A673 (cell line): ENCODE results near the gene DHPS.

Experiments used
- CTCF ChIP-seq: fragments of 300-800, 200-600 bp; sonication (generic); conservative IDR thresholded peaks from 2 replicates; pipeline ENCODE4 v1.5.1; 2017; ENCODE audit warnings: low read depth, mild to moderate bottlenecking, antibody characterized with exemption, low read length, moderate library complexity, mixed read lengths
- EZH2 ChIP-seq: fragments of 200-600 bp; sonication (generic); IDR thresholded peaks from 2 replicates; pipeline ENCODE4 v1.6.1; 2017; ENCODE audit warnings: borderline replicate concordance, low read depth, mild to moderate bottlenecking, mixed read lengths, antibody characterized with exemption, low read length; ENCODE audit not compliant: poor library complexity, severe bottlenecking

- no peak for TF ChIP-seq CTCF
- no peak for TF ChIP-seq EZH2
Observed at GRCh38 chr19:12708641-12709040, 27.0 kb upstream of the DHPS start.
